Measurements from ENCODE around the gene EHD2. TPM values are rescaled to one million over a fixed set of nuclear protein-coding genes. Genes with fewer than 3 reads are reported as not detected.
"Not testable (repeated sequence)": the region's sequence is repeated elsewhere in the genome, so short reads cannot be mapped to it uniquely, and the experiment has no call there.

The EHD2 gene, protein sequence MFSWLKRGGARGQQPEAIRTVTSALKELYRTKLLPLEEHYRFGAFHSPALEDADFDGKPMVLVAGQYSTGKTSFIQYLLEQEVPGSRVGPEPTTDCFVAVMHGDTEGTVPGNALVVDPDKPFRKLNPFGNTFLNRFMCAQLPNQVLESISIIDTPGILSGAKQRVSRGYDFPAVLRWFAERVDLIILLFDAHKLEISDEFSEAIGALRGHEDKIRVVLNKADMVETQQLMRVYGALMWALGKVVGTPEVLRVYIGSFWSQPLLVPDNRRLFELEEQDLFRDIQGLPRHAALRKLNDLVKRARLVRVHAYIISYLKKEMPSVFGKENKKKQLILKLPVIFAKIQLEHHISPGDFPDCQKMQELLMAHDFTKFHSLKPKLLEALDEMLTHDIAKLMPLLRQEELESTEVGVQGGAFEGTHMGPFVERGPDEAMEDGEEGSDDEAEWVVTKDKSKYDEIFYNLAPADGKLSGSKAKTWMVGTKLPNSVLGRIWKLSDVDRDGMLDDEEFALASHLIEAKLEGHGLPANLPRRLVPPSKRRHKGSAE
- polyA plus RNA-seq (ENCODE audit: insufficient read length in 4 of 4), result 10 to 100 TPM; 30.6 to 40.0 (median 34.9) TPM

DNA sequence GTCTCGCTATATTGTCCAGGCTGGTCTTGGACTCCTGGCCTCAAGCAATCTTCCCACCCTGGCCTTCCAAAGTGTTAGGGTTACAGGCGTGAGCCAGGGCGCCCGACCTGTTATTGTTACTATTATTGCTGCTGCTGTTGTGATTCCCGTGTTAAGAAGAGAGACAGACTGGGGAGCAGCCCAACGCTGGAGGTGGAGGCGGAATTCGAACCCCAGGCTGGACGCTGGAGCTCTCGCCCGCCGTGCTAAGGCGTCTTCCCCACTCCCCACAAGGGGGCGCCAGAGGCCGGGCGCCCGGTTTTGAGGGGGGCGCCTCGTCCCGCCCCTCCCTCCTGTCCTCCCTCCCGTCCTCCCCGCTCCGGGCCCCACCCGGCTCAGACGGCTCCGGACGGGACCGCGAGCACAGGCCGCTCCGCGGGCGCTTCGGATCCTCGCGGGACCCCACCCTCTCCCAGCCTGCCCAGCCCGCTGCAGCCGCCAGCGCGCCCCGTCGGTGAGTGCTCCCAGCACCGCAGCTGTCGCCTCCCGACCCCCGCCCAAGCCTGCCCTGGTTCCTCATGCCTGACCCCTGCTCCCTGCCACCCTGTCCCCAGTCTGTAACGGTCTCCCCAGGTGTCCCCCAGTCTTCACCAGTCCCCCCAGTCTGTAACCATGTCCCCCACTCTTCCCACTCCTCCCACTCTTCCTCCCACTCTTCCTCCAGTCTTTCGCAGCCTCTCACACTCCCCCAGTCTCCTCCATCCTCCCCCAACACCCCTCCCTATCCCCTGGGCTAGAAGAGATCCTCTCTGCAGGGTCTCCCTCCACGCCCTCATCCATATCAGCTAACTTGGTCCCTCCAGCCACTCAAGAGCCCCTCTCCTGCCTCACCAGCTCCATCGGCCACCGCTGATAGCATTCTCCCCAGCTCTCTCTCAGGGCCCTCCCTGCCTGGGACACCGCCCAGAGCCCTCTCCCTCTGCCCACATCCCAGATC, at the start of gene EHD2:
EHD2 (plus strand) TSS at position 377 of the 976 bp plus-strand sequence. CDS start 3,191 bp downstream, outside the sequence.
- peak in 2 of 4 donors; percentile 31 to 43 for DNase-seq (ENCODE audit: low read depth in 4 of 4, low spot score in 3 of 4)

DNA sequence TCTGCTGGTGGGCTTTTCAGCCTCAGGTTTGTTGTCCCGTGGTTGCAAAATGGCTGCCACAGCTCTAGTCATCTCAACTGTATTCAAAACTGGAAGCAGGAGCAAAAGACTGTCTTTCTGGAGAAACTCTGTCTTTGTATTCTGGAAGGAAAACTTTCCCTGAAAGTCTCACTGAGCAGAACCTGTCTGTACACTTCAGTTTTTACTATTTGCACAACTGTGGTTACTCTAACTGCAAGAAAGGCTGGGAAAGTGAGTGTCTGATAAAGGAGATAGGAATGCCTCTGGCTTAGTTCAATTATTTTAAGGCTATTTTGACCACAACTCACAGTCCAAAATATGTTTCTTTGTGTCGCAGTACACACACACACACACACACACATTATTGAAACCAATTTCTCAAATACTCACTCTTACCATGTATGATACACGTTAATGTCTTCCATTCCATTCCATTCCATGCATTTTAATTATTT, 49.7 kb upstream of the EHD2 start:
- DNase-seq (ENCODE audit: low read depth in 4 of 4, low spot score in 3 of 4), result no peak

DNA sequence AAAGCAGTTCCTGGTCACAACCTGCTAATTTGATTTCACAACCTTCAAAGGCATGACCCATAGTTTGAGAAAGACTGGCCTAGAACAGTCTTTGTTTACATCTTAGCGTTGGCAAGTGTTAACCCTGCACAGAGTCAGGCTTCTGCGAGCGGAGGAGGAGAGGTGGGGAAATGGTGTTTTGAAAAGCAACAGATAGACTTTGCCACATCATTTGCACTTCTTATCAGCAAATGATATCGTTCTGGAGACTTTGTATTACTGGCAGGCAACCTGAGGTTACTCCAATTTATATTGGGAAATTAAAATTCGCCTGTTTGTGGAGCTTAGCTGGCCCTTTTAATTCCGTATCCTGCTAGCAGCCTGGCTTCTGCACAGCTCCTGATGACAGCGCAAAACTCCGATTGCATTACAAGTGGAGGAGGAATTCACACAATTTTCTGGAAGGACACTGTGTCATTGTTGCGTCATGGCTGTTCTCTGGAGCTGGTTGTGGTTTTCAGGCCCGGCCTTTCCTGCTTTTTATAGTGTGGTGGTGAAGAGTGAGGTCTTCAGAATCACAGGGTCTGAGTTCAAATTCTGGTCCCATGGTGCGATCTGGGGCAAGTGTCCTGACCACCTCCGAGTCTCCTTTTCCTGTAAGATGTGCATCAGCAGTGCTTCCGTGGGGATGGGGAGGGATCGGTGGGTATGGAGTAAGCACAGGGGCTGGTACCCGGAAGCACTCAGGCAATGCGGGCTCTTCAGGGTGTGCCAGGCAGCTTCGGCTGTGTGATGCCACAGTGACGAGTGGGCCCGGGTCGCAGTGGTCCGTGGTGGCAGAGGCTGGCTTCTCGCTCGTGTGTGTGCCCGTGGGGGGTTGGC, 49.1 kb upstream of the EHD2 start:
- no peak for DNase-seq (ENCODE audit: low read depth in 4 of 4, low spot score in 3 of 4)

DNA sequence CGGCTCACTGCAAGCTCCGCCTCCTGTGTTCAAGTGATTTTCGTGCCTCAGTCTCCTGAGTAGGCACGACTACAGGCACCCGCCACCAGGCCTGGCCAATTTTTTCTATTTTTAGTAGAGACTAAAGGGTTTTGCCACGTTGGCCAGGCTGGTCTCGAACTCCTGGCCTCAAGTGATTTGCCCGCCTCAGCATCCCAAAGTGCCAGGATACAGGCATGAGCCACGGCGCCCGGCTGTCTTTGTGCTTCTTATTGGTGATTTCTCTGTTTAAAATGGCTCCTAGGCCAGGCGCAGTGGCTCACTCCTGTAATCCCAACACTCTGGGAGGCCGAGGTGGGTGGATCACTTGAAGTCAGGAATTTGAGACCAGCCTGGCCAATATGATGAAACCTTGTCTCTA, 44.7 kb upstream of the EHD2 start:
- not testable (repeated sequence) for DNase-seq (ENCODE audit: low read depth in 4 of 4, low spot score in 3 of 4)

DNA sequence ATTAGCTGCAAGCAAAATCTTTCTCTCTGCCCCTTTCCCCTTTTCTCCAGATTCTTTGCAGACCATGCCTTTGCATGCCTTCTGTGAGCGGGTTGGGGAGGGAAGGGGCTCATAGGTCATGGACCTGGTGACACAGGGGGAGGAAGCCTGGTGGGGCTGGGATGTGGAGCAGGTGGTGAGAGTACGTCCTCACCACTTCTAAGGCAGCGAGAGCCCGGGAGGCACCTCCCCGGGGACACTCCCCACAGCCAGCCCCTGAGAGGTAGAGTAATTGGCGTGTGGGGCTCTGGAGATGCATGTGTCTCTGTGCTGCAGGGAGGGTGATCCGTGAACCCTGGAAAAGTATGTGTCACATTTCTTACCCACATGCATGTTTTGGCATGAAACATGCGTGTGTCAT, 42.5 kb upstream of the EHD2 start:
- DNase-seq (ENCODE audit: low read depth in 4 of 4, low spot score in 3 of 4), result no peak

DNA sequence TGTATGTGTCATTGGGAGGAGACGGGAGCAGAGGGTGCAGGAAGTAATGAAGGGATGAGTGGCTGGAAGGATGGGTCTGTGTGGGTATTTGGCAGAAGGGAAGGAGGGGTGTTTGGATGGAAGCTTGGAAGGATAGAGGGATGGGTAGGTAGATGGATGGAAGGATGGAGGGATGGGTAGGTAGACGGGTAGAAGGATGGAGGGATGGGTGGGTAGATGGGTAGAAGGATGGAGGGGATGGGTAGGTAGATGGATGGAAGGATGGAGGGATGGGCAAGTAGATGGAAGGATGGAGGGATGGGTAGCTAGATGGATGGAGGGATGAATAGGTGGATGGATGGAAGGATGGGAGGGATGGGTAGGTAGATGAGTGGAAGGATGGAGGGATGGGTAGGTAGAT, 41.7 kb upstream of the EHD2 start:
- DNase-seq (ENCODE audit: low read depth in 4 of 4, low spot score in 3 of 4), result no peak

DNA sequence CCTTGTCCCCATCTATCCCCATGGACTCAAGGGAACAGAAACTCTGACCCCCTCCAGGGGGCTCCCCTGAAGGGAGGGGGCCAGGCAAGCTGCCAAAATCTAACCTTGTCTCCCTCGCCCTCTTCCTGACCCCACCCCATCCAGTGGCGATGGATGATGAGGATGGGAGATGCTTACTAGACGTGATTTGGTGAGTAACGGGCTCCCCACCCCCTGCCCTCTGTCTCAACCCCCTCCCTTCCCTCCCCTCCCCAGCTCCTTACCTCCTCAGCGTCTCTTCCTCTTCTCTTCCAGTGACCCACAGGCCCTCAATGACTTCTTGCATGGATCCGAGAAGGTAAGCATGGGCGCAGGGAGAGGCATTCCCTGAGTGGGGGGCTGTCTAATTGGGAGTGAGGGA, 39.8 kb upstream of the EHD2 start:
- DNase-seq (ENCODE audit: low read depth in 4 of 4, low spot score in 3 of 4), result no peak

DNA sequence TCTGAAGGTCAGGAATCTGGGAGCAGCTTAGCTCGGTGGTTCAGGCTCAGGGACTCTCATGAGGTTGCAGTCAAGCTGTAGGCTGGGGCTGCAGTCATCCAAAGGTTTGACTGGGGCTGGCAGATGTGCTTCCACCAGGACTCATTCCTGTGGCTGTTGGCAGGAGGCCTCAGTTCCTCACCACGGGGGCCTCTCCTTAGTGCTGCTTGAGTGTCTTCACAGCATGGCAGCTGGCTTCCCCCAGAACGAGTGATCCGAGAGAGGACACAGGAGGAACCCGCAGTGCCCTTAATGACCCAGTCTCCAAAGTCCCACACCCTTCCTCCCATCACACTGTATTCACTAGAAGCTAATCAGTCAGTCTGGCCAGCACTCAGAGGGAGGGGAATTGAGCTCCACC, 38.7 kb upstream of the EHD2 start:
- no peak for DNase-seq (ENCODE audit: low read depth in 4 of 4, low spot score in 3 of 4)

DNA sequence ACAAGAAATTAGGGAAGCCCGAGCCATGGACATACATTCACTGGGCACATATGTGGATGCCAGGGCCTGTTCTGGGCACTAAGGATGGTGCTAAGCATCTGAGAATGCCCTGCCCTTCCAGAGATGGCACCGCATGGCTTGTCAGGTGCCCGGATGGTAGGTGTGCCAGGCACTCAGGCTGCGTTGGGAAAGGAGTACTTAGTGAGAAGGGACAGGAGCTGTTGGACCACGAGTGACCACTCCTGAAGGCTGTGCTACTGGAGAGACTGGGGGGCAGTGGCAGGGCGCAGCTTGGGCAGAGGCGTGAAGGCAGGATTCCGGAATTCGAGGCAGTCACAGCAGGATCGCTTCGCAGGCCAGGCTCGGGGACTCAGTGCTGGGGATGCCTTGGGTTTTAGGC, 38.0 kb upstream of the EHD2 start:
- DNase-seq (ENCODE audit: low read depth in 4 of 4, low spot score in 3 of 4), result no peak

DNA sequence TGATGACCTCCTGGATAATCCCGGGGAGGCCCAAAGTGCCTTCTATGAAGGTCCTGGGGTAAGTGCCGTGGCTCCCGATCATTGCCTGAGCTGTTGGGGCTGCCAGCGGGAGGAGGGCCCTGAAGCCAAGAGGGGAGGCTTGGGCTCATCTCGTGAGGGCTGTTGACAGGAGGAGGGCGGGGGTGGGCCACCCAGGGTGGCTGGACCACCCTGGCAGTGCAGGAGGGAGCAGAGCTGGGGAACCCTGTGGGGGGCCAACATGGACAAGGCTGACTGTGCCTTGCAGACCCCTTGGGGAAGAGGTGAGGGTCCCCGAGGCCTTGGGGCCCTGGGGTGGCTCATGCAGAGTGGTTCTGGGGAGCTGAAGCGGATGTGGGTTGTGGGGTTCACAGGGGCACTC, 37.4 kb upstream of the EHD2 start:
- no peak for DNase-seq (ENCODE audit: low read depth in 4 of 4, low spot score in 3 of 4)

DNA sequence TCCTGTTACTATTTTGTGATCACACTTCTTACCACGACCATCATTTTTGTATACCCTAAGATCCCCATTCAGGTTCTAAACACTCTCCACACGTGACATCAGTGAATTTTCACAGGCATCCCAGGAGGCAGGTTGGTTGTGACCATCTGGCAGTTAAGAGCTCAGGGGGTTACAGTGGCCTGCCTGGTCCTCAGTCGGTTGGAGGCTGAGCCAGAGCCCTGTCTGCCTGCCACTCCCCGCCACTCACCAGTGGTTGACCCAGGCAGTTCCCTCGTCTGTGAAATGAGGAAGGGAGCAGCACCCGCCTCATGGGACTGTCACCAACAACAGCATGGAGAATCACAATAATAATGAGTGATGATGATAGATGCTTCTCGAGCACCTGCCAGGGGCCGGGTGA, 36.4 kb upstream of the EHD2 start:
- no peak for DNase-seq (ENCODE audit: low read depth in 4 of 4, low spot score in 3 of 4)

DNA sequence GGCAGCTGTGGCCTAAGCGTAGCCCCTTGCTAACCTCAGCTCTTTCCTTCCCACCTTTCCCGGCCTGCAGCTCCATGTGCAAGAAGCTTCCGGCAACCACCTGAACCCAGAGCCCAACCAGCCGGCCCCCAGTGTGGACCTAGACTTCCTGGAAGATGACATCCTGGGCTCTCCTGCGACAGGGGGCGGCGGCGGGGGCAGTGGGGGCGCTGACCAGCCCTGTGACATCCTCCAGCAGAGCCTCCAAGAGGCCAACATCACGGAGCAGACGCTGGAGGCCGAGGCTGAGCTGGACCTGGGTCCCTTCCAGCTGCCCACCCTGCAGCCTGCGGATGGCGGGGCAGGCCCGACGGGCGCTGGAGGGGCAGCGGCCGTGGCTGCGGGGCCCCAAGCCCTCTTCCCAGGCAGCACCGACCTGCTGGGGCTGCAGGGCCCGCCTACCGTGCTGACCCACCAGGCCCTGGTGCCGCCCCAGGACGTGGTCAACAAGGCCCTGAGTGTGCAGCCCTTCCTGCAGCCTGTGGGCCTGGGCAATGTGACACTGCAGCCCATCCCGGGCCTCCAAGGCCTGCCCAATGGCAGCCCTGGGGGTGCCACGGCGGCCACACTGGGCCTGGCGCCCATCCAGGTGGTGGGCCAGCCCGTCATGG, 33.8 kb upstream of the EHD2 start:
- DNase-seq (ENCODE audit: low read depth in 4 of 4, low spot score in 3 of 4), result no peak

DNA sequence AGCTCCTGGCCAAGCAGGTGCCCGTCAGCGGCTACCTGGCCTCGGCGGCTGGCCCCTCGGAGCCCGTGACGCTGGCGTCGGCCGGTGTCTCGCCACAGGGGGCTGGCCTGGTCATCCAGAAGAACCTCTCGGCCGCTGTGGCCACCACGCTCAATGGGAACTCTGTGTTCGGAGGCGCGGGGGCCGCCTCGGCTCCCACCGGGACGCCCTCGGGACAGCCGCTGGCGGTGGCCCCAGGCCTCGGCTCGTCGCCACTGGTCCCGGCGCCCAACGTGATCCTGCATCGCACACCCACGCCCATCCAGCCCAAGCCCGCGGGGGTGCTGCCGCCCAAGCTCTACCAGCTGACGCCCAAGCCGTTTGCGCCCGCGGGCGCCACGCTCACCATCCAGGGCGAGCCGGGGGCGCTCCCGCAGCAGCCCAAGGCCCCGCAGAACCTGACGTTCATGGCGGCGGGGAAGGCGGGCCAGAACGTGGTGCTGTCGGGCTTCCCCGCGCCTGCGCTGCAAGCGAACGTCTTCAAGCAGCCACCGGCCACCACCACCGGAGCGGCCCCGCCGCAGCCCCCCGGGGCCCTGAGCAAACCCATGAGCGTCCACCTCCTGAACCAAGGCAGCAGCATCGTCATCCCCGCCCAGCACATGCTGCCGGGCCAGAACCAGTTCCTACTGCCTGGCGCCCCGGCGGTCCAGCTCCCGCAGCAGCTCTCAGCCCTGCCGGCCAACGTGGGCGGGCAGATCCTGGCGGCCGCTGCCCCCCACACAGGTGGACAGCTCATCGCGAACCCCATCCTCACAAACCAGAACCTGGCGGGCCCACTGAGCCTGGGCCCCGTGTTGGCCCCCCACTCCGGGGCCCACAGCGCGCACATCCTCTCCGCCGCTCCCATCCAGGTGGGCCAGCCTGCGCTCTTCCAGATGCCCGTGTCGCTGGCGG, 33.0 kb upstream of the EHD2 start:
- DNase-seq (ENCODE audit: low read depth in 4 of 4, low spot score in 3 of 4), result no peak

DNA sequence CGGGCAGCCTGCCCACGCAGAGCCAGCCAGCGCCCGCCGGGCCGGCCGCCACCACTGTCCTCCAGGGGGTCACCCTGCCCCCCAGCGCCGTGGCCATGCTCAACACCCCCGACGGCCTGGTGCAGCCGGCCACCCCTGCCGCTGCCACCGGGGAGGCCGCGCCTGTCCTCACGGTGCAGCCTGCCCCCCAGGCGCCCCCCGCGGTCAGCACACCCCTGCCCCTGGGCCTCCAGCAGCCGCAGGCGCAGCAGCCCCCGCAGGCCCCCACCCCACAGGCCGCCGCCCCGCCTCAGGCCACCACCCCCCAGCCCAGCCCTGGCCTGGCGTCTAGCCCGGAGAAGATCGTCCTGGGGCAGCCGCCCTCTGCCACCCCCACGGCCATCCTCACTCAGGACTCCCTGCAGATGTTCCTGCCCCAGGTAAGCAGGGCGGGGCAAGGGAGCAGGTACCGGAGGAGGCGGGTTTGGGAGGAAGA, 32.3 kb upstream of the EHD2 start:
- DNase-seq (ENCODE audit: low read depth in 4 of 4, low spot score in 3 of 4), result no peak

DNA sequence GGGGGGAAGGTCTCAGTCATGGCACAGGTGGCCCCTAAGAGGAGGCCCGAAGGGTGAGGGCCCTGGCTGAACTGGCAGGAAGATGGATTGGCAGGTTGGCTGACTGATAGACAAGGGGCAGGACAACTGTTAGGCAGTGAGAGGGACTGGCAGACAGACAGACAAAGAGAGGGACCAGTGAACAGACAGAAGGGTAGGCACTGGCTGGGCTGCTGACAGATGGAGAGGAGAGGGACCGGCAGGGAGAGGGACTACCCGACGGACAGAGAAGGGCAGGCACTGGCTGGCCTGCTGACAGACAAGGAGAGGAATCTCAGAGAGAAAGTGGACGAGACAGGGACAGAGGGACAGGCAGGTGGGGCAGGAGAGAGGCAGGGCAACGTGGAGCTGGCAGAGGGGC, 31.8 kb upstream of the EHD2 start:
- DNase-seq (ENCODE audit: low read depth in 4 of 4, low spot score in 3 of 4), result no peak

DNA sequence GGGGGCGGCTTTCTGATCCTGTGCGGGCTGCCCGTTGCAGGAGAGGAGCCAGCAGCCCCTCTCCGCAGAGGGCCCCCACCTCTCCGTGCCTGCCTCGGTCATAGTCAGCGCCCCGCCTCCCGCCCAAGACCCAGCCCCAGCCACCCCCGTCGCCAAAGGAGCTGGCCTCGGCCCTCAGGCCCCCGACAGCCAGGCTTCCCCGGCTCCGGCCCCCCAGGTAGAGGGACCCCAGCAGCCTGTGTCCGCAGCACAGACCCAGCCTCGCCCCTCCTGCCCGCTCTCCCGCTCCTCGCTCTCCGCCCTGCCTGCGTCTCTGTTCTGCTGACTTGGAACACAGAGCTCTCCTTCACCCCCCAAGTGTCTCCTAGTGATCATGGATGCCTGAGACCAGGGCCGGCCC, 31.3 kb upstream of the EHD2 start:
- DNase-seq (ENCODE audit: low read depth in 4 of 4, low spot score in 3 of 4), result no peak

DNA sequence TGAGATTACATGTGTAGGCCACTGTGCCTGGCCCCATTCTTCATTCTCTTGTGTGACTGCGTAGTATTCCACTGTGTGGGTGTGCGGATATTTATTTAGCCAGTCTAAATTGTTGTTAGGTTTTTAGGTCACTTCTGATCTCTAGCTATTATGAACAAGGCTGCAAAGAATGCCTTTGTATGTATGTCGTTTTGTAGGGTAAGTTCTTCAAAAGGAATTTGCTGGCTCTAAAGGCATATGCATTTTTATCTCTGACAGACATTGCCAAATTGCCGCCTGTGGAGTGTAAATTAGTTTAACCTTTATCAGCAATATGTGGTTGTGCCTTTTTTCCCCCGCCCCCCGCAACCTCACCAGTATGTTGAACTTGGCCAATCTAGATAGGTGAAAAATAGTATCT, 30.3 kb upstream of the EHD2 start:
- no peak for DNase-seq (ENCODE audit: low read depth in 4 of 4, low spot score in 3 of 4)

DNA sequence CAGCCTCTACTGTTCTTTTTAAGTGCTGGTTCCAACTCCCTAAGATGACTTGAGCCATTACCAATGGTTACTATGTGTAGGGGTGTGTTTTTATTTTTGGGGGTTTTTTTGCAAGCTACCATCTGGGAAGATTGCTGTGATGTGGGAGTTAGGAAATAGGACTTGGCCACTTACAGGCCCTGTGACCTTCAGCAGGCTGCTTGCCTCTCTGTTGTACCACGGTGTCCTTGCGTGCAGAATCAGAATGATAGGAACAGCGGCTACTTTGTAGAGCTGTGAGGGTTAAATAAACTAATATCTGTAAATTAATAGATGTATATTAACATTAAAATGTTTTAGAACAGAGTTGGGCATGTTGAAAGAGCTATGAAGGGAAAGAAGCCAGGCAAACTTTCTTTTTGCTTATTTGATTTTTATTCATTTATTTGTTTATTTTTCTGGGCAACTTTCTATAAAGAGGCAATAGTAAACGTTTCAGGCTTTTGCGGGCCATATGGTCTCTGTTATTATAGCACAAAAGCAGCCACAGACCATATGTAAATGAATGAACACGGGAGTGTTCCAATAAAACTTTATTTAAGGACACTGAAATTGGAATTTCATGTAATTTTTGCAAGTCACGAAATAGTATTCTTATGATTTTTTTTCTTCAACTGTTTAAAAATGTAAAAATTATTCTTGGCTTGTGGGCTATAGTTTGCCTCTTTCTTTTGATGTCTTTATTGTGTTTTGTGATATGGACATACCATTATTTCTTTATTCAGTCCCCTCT, 26.4 kb upstream of the EHD2 start:
- DNase-seq (ENCODE audit: low read depth in 4 of 4, low spot score in 3 of 4), result no peak

All from right renal pelvis (tissue), 4 donors.